Urothelium cell line (cell line): ENCODE data around the gene SLC35F6.
"Not testable (repeated sequence)": the region's sequence is repeated elsewhere in the genome, so short reads cannot be mapped to it uniquely, and the experiment has no call there.

Experiments used
- DNase-seq: peaks from one replicate; pipeline ENCODE4 v3.0.0; 2011; ENCODE audit warnings: low spot score, mixed read lengths
- FAIRE-seq: peaks from 2 replicates; lab custom pipeline; 2011; peaks lifted over from hg19 to GRCh38; lab: Jason Lieb, UNC

The SLC35F6 gene

DNA sequence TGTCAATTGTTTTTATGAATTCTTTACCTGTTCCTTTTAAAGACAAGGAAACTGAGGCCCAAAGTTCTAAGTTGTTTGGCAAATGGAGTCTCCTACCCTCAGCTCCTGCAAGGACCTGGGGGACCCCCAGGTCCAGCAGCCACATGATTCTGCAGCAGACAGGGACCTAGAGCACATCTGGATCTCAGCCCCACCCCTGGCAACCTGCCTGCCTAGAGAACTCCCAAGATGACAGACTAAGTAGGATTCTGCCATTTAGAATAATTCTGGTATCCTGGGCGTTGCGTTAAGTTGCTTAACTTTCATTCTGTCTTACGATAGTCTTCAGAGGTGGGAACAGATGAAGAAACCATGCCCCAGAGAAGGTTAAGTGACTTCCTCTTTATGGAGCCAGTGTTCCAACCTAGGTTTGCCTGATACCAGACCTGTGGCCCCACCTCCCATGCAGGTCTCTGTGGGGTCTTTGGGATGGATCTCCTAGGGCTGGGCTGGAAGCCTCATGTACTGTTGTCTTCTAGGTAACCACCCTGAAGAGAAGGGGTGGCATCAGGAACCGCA lies 16.2 kb downstream of the SLC35F6 start:
- DNase-seq (no peak), FAIRE-seq (no peak)

DNA sequence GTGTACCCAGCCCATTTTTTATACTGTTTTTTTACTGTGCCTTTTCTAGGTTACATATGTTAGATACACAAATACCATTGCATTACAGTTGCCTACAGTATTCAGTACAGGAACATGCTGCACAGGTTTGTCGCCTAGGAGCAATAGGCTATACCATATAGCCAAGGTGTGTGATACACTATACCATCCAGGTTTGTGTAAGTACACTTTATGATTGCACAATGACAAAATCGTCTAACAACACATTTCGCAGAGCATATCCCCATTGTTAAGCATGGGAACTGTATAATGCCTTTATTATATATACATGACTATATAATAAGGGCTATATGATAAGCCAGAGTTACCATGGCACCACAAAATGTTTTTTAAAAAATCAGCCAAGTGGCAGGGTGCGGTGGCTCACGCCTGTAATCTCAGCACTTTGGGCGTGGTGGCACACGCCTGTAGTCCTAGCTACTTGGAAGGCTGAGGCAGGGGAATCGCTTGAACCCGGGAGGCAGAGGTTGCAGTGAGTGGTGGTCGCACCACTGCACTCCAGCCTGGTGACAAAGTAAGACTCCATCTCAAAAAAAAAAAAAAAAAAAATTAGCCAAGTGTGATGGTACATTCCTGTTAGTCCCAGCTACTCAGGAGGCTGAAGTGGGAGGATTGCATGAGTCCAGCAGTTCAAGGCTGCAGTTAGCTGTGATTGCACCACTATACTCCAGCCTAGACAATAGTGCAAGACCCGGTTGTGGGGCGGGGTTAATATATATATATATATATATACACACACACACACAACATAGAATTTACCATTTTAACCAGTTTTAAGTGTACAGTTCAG lies 19.0 kb downstream of the SLC35F6 start:
- FAIRE-seq, result no peak
- no peak for DNase-seq

DNA sequence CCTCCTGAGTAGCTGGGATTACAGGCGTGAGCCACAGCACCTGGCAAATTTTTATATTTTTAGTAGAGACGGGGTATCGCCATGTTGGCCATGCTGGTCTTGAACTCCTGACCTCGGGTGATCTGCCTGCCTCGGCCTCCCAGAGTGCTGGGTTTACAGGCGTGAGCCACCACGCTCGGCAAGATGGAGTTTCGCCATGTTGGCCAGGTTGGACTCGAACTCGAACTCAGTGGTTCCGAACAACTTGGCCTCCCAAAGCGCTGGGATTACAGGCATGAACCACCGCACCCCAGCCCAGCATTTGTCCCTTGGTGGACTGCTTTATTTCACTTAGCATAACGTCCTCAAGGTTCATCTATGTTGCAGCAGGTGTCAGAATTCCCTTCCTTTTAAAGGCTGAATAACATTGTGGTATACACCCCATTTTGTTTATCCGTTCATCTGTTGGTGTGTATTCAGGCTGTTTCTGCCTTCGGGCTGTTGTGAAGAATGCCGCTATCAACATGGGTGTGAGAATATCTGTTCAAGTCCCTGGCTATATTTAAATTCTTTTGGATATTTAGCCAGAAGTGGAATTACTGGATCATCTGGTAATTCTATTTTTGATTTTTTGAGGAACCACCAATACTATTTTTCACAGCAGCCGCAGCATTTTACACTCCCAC lies 20.6 kb downstream of the SLC35F6 start:
- no peak for DNase-seq
- no peak for FAIRE-seq

- FAIRE-seq, result no peak
- DNase-seq, result peak; percentile 100
These were observed 21.5 kb downstream of the SLC35F6 start, which contains the start of gene CENPA for GRCh38 chr2:26785431-26786206. CENPA (plus strand) TSS chr2:26786056; CDS start chr2:26786197, 141 bp downstream.

- DNase-seq, result peak; percentile 55
- FAIRE-seq, result no peak
These were observed 22.3 kb downstream of the SLC35F6 start for GRCh38 chr2:26786207-26787028.

GRCh38 chr2:26792720-26793119 lies 28.6 kb downstream of the SLC35F6 start:
- DNase-seq, result no peak
- FAIRE-seq, result no peak

GRCh38 chr2:26793518-26793917 lies 29.4 kb downstream of the SLC35F6 start:
- FAIRE-seq (no peak), DNase-seq (no peak)

DNA sequence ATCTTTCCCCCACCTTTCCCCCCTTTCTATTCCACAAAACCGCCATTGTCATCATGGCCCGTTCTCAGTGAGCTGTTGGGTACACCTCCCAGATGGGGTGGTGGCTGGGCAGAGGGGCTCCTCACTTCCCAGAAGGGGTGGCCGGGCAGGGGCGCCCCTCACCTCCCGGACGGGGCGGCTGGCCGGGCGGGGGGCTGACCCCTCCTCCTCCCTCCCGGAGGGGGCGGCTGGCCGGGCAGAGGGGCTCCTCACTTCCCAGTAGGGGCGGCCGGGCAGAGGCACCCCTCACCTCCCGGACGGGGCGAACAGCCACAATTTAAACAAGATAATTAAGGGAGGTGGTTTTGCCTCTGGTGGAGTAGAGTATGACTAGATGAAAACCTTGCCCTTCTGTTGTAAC lies 31.1 kb downstream of the SLC35F6 start:
- FAIRE-seq, DNase-seq: not testable (repeated sequence)

DNA sequence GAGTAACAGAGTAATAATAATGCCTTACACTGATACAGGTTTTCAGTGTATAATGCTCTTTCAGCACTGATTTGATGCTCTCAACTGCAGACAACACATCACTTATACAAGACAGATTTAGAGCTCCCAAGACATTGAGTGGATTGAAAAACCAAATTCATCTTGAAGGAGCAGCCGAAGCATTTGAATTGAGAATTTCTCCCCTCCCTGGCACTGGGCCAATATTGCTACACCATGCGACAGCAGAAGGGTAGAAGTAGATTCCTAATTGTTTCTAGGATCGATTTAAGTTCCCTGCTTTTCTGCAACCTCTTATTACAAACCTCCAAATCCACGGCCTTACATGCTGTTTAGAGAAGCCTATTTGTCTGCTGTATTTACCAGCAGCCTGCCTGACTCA lies 37.2 kb downstream of the SLC35F6 start:
- FAIRE-seq, result no peak
- DNase-seq, result no peak

- FAIRE-seq (no peak), DNase-seq (no peak)
These were observed 37.7 kb downstream of the SLC35F6 start for GRCh38 chr2:26801796-26802195.

DNA sequence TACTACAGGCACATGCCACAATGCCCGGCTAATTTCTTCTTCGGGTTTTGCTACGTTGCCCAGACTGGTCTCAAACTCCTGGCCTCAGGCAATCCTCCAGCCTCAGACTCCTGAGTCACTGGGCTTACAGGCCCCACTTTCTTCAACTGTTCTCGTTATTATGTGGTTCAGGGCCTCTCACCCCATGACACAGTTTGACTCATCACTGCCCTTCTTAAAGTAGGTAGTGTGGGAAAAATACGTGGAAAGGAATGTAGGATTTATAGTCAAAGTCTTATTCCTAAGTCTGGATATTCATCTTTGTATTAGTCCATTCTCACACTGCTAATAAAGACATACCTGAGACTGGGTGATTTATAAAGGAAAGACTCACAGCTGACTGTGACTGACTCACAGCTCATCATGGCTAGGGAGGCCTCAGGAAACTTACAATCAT lies 41.2 kb downstream of the SLC35F6 start:
- FAIRE-seq (no peak), DNase-seq (no peak)

DNA sequence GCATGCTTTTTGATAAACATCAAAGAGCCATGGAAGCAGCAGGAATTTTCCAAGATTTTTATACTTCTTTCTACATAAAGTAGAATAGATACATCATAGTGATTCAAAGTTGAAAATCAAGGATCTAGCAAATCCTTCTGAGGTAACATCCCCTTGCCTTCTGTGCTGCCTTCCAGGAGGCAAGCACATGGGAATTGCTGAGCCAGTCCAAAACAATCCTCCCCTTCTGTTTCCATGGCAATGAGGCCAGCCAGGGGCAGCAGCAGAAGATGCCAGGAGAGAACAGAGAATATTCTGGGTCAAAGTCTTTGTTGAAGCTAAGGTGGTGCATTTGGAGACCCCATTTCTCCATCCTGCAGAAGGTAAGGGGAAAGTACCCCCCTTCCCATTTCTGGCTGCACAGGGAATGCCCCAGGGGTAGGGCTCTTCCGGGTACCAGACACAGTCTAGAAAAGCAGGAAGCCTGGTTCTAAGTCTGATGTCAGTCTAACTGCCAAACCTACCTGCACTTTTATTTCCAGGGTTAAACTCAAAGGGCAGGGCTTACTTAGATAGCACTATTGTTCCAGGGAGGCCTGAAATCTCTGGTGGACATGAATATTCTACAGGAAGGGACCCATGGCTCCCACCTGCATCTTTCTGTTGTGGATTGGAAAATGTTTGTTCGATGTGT lies 43.8 kb downstream of the SLC35F6 start:
- DNase-seq (no peak), FAIRE-seq (no peak)

DNA sequence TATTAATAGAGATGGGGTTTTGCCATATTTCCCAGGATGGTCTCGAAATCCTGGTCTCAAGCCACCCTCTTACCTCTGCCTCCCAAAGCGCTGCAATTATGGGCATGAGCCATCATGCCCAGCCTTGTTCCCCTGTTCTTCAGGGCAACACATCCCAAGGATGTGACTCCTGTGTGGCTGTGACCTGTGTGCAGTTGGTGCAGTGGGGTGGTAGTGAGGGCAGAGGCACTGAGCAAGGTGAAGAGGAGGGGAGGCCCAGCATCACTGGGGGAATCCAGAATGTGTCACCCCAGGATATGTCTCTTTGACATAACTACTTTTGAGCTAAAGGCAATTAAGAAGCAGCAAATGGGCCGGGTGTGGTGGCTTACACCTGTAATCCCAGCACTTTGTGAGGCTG lies 45.1 kb downstream of the SLC35F6 start:
- no peak for FAIRE-seq

DNA sequence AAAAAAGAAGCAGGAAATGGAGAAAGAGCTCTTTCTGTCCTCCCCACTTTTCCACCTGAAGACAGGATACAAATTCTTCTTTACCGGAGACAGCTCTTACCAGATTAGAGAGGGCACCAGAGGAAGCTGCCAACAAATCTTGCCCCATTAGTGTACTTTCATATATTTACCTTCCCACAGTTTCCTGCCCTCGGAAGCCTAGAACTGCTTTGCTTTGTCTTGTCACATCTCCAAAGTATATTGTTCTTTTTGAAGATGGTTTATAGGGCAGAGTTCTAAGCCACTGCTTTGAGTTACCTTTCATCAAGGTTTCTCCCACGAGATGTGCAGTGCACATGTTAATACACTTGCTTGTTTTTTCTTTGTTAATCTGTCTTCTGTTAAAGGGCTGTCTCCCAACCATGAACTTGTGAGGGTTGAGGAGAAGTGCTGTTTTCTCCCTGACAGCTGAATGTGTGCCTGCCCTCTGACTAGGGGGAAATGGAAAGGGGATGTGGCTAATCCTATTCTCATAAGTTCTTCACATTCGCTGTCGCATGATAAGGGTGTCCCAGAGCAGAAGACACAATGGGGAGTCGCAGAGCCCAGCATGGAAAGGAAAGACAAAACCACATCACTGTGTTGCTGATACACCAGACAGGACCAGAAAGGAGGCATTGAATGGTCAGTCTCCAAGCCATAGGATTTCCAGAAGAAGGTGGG lies 45.9 kb downstream of the SLC35F6 start:
- DNase-seq, result no peak
- no peak for FAIRE-seq

More for the DNA sequence above, 45.1 kb downstream of the SLC35F6 start:
- DNase-seq, result no peak

- no peak for DNase-seq
These were observed 47.2 kb downstream of the SLC35F6 start for GRCh38 chr2:26811261-26811660.

GRCh38 chr2:26811791-26812694 lies 48.0 kb downstream of the SLC35F6 start:
- DNase-seq (no peak), FAIRE-seq (no peak)

More at GRCh38 chr2:26811261-26811660, 47.2 kb downstream of the SLC35F6 start:
- no peak for FAIRE-seq

- DNase-seq (no peak), FAIRE-seq (no peak)
These were observed 48.6 kb downstream of the SLC35F6 start for GRCh38 chr2:26812731-26813130.
